Left ventricle myocardium superior (tissue), 1 donor: Measurements from ENCODE around the gene PRKD1. TPM values are rescaled to one million over a fixed set of nuclear protein-coding genes. Genes with fewer than 3 reads are reported as not detected.
A peak's percentile ranks its signal among the peaks of the same experiment; 100 is the strongest.

ENCODE experiments used
- ATAC-seq: fragments of 200-7000 bp; cut with Tn5 transposase; one replicate; pipeline ENCODE4 v1.9.1; 2020; ENCODE audit warnings: mild to moderate bottlenecking, moderate library complexity
- DNase-seq: peaks from one replicate; pipeline ENCODE4 v3.0.0-alpha.2; 2020
- intact Hi-C: fragments of 100-400 bp; cut with micrococcal nuclease; formaldehyde crosslinking; loops from one replicate; pipeline ENCODE4 v1.11.0; 2022
- long read RNA-seq: library from polyadenylated mRNA; unstranded; transcript quantifications from one replicate; pipeline ENCODE4 v2.0.0, GENCODE V29; 2021
- total RNA-seq: library from RNA; stranded (reverse); fragmentation: NEBNext Ultra II Directional; extraction: Animal tissue kit (Norgen Biotek cat#: 25700); gene quantifications from one replicate; pipeline ENCODE4 v1.2.1, GENCODE V29; 2021
- donor health status: DM: no; HTN: yes; CAD: no; lungs with severe emphysema.

Gene PRKD1
- total RNA-seq, result 3.0 TPM
- long read RNA-seq, result 0 reads

DNA sequence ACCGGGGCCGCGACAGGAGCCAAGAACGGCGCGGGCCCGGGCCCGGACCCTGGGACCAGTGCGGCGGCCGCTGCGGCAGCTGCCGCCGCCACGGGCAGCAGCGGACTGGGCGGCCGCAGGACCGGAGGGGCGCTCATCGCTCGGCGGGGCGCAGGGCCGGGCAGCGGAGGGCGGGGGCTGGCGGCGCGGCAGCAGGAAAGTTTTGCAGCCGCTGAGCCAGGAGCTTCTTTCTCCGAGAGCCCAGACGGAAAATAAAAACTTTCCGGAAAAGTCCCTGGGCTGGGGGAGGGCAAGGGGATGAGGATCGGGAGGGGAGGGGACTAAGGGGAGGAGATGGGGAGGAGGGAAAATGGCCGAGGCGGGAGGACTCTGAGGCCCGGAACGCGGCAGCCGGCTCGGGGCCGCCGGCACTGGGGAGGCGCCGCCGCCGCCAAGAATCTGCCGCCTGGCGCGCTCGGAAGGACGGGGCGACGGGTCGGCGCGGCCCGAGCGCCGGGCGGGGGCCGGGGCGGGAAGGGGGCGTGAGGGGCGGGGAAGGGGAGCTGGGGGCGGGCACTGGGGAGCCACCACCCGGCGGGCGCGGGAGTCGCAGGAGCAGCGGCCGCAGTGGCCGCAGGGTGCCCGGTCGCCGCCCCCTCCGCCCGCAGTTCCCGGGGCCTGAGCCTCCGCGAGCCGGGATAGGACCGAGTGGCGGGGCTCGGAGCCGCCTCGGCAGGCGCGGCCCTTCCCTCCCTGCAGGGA is at the start of gene PRKD1:
PRKD1 (minus strand) TSS at position 472 of the 741 bp plus-strand sequence.
- DNase-seq, result peak; percentile 79
- intact Hi-C loops, result no loop called here
- peak; percentile 93 for ATAC-seq

DNA sequence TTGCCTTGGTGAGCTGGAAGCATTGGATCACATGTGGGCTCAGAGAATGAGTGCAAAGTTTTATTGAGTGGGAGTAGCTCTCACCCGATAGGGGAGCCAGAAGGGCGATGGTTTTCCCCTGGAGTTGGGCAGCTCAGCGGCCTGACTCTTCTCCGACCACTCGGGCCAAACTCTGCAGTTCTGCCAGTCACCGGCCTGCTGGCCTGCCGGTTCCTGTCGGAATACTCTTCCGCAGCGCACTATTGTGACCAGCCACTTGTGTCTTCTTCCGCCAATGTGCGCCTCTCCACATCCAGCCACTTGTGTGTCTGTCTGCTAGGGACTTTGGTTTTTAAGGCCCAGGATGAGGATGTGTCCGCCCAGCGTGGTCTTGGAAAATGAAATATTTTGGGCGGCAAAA is 43.5 kb upstream of the PRKD1 start:
- intact Hi-C loops, result no loop called here
- ATAC-seq, result no peak
- DNase-seq, result no peak

DNA sequence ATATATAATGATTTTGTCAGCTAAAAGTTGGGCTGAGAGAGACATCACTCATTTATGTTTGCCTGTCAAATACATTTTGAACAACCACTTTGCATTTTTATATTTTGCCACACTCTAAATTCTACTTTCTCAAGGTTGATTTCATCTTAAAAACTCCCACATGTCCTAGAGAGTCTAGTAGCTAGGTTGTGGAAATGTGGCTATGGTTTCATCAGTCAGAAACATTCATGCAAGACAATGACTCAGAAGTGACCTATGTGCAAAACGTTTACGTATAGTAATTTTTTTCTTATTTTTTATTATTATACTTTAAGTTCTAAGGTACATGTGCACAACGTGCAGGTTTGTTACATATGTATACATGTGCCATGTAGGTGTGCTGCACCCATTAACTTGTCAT is 27.4 kb upstream of the PRKD1 start:
- ATAC-seq, result no peak
- DNase-seq, result no peak
- intact Hi-C loops, result no loop called here

DNA sequence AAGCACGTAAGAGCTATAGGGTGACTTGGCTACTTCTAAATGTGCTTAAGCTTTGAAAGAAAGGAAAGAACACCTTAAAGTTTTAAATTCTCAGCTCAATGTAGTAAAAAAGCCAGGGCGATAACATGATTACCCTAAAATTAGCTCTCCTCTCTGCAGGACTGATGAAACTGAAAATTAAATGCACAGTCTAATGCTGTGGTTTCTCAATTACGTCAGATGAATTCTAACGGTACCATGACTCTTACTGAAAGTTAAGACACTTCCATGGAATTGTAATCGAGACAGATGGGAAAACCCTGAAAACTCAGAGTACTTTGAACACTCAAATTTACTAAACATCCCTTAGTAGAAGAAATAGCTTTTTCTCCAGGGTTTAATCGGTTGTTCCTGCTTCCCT is 25.9 kb upstream of the PRKD1 start:
- no peak for ATAC-seq
- intact Hi-C loops, result no loop called here
- no peak for DNase-seq

DNA sequence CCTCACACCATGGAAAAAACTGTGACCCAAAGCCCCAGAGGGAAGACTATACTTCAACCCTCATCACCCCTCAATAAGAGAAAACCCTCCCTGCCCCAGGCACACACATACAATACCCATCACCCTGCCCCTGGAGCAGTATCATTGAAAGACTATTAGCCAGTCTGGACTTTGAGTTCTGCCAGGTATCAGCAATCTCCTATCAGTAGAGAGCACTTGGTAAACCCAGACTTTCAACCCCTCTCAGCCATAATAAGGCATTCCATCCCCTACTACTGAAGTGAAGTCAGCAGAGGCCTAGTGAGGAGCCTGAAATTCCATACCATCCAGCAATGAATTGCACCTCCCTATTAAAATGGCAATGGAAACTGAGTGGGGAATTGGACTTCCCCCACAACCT is 16.4 kb upstream of the PRKD1 start:
- no peak for ATAC-seq
- DNase-seq, result no peak
- intact Hi-C loops, result no loop called here

DNA sequence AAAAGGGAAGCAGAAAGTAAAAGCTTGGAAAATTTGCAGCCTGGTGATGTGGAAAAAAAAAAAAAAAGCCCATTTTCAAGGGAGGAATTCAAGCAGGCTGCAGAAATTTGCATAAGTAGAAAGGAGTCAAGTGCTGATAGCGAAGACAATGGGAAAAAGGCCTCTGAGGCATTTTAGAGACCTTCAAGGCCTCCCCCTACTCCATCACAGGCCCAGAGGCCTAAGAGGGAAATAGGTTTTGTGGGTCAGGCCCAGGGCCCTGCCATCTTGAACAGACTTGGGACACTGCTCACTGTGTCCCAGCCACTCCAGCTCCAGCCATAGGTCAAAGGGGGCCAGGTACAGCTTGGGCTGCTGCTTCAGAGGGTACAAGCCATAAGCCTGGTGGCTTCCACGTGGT is 13.8 kb upstream of the PRKD1 start:
- DNase-seq (no peak), ATAC-seq (no peak)
- intact Hi-C loops, result no loop called here

DNA sequence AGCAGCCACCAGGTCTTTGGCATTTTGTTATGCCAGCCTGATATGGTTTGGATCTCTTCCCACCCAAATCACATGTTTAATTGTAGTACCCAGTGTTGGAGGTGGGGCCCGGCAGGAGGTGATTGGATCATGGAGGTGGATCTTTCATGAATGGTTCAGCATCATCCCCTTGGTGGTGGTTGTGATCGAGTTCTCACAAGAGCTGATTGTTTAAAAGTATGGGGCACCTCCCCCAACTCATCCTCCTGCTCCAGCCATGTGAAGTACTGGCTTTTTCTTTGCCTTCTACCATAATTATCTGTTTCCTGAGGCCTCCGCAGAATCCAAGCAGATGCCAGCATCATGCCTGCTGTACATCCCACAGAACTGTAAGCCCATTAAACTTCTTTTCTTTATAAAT is 12.8 kb upstream of the PRKD1 start:
- intact Hi-C loops, result no loop called here
- ATAC-seq (no peak), DNase-seq (no peak)

DNA sequence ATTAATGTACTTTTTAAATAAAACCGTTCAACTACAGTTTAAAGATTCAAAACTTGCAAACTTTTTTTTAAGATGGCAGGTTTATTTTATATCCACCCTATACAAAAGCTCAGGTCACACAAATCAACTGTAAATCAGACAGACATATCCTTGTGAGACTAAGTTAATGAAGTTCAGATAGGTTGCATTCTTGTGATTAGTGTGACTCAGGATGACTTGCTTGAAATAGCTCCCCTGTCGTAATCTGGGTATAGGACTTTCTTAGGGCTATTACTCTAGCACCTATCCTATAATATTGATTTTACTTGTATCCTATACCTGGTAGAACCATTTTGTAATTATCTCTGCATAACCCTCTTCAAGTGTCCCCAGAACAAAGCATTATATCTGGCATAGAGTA is 9.5 kb upstream of the PRKD1 start:
- intact Hi-C loops, result no loop called here
- ATAC-seq (no peak), DNase-seq (no peak)

DNA sequence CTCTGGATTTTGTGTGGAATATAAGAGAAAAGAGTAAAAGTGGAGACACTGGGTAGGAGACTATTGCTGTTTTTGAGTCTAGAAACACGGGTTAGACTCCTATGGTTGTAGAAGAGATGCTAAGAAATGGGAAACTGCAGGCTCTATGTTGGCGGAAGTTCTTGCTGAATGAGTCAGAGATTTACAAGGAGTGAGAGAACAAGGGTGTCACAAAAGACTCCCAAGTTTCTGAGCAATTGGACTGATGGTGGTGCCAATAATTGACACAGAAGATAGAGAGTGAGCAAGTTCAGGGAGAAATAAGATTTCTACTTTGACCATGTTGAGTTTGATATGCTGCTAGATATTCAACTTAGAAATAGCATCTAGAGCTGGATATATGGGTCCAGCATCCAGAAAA is 2.6 kb upstream of the PRKD1 start:
- intact Hi-C loops, result no loop called here
- DNase-seq (no peak), ATAC-seq (no peak)

DNA sequence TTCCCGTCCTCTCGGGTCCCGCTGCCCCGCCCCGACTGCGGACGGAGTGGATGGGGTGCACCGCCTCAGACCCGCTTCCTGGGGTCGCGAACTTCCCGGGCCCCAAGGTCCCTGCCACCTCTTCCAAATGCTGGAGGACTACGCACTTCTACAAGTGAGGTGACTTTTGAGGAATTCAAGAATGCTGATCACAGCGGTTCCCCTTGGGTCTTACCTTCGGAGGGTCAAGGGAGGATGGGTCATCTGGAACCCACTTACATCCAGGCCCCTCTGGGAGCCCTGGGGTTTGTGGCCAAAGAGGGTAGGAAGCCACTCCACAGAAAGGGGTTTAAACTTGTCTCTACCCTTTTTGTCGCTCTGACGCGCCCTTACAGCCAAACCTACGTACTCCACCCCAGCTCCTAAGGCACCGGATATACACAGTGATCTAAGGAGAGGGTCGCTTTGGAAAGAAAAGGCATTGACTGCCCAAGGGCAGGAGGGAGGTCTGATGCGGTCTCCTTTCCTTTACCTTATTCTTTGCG is 532 bp upstream of the PRKD1 start:
- ATAC-seq (no peak), DNase-seq (peak; percentile 27)
- intact Hi-C loops, result no loop called here

DNA sequence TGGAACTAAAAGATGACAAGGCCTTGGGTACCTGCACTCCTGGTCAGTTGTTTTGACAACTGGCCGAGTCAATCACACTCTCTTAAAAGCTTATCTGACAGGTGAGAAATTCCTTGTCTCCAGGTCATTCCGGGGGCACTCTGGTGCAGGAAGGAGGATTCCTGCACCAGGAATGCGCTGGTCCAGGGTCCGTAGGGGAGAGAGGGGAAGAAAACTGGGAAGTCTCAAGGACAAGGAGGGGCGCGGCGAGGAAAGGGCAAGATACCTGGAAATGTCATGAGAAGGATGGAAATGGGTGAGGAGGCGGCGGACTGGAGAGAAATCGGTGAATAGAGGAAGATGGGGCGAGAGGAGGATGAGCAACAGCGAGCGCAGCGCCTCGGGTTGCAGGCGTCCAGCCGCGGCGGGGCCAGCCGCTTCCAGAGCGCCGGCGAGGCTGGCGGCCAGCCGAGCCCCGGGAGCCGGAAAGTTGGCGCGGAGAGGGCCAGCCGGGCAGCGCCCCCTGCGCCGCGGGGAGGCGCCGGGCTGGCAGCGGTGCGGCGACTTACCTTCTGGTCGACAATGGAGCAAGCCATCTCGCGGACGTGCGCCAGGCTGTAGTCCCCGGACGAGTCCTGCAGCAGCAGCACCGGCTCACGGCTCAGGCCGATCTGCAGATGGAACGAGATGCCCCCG is 809 bp downstream of the PRKD1 start:
- peak; percentile 73 for ATAC-seq
- intact Hi-C loops, result no loop called here

DNA sequence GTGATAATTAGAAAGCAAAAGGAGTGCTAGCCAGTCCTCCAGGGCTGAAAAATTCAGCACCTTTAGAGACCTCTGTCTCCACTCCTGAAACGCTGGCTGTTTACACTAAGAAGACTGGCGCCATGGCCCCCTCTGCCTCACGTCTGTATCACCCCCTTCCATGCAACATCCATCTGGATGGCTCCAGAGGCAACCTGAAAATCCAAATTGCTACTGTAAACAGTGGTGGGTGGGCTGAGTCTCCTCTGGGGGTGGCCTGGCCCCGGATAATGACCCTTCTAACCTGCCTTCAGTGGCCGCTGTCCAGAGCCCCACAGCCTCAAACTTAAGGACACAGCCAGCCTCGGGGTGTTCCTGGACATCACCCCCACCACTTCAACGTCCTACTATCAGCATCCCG is 1.4 kb downstream of the PRKD1 start:
- ATAC-seq (no peak), DNase-seq (no peak)
- intact Hi-C loops, result no loop called here

More for the DNA sequence above, 809 bp downstream of the PRKD1 start:
- peak; percentile 75 for DNase-seq

DNA sequence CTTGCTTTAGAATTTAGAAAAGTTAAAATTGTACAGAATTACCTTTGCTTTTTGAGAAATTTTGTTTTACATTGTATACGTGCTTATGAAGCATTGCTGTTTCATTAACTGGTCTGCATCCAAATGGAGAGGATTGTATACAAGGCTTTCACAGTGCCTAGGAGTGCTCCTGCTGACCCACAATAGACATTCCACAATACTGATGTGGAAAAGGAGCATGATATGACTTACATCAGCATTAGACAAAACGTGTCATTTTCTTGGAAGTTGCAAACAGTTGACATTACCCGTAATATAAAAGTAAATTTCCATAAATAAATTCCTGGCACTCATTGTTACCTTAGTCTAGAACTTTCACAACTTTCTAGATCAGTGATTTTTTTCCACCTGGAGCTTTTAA is 1.9 kb downstream of the PRKD1 start:
- no peak for DNase-seq
- intact Hi-C loops, result no loop called here
- ATAC-seq, result no peak

DNA sequence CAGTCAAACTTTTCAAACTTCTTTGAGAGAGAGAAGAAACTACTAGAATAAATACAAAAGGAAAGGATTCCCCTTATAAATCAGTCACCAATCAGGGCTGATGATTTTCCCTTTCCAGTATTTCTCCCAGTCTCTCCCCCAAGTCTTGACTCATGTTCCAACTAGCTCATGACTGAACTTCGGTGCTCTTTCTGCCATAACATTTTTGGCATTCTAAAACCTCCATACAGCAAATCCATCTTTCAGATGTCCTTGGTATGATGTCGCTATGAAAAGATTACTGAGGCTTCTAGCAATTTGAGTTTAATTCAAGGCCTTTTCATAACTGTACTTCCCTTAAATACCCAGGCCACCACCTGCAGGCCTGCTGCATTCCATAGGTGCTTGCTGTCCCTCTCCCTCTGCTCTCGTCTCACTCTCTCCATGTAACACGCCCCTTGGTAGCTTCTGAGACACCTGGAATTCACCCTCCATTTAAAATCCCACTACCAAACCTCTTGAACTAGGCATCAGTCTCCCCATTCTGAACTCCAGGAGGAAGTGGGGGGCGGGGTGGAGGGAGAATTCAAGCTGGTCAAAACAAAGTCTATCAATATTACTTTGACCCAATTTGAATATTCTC is 2.4 kb downstream of the PRKD1 start:
- intact Hi-C loops, result no loop called here
- no peak for ATAC-seq
- no peak for DNase-seq

DNA sequence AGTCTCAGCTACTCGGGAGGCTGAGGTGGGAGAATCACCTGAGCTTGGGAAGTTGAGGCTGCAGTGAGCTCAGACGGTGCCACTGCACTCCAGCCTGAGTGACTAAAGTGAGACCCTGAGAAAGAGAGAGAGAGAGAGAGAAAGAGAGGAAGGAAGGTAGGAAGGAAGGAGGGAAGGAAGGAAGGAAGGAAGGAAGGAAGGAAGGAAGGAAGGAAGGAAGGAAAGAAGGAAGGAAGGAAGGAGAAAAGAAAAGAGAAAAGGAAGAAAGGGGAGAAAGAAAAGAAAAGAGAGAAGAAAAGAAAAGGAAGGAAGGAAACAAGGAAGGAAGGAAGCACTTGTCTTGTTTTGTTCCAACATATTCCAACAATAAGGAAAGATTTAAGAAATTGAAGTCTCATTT is 7.8 kb downstream of the PRKD1 start:
- ATAC-seq, result no peak
- no peak for DNase-seq
- intact Hi-C loops, result no loop called here

DNA sequence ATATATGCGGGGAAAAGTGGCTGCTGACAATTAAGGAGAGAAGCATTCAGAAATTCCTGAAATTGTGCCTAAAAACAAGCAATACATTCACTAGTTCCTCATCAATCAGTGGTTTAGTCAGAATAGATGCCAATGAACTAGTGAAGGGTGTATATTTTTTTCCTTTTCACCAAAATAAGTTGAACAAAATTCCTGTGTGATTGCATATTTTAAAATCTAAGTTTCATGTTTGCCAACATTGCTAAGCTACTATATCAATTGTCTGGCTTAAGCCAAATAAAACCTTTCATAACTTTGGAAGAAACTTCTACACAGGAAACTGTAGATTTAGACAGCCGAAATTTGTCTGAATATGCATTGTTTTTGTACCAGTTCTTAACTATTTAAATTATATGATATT is 8.7 kb downstream of the PRKD1 start:
- ATAC-seq (no peak), DNase-seq (no peak)
- intact Hi-C loops, result no loop called here

DNA sequence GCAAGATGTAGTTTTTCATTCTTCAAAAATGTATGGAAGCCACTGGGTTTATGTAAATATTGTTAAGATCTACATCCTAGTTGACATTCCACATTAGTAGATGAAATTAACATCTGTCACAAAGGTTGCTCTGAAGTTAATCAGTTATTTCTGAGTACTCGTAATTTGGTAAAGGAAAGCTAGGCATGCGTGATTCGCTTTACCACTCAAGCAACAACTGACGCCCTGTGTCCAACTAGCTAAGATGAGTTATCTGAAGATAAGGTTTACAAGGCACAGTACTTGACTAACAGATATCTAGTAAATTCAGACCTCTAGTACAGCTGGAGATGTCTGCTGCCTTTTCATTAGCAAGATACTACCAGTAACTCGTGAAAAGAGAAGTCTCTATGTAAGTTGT is 14.1 kb downstream of the PRKD1 start:
- no peak for ATAC-seq
- intact Hi-C loops, result no loop called here
- DNase-seq, result no peak

DNA sequence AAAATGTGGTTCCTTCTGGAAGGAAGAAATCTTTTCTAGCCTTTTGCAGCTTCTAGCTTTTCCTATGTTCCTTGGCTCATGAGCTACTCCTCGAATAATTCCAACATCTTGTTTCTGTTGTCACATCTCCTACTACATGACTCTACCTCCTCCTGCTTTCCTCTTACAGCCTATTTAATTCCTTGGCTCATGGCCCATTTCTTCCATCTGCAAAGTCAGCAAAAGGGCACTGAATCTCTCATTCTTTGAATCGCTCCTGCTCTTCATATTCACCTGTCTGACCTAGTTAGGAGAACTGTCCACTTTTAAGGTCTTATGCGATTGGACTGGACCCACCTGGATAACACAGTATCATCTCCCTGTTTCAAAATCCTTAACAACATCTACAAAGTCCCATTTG is 15.8 kb downstream of the PRKD1 start:
- DNase-seq (no peak), ATAC-seq (no peak)
- intact Hi-C loops, result no loop called here

DNA sequence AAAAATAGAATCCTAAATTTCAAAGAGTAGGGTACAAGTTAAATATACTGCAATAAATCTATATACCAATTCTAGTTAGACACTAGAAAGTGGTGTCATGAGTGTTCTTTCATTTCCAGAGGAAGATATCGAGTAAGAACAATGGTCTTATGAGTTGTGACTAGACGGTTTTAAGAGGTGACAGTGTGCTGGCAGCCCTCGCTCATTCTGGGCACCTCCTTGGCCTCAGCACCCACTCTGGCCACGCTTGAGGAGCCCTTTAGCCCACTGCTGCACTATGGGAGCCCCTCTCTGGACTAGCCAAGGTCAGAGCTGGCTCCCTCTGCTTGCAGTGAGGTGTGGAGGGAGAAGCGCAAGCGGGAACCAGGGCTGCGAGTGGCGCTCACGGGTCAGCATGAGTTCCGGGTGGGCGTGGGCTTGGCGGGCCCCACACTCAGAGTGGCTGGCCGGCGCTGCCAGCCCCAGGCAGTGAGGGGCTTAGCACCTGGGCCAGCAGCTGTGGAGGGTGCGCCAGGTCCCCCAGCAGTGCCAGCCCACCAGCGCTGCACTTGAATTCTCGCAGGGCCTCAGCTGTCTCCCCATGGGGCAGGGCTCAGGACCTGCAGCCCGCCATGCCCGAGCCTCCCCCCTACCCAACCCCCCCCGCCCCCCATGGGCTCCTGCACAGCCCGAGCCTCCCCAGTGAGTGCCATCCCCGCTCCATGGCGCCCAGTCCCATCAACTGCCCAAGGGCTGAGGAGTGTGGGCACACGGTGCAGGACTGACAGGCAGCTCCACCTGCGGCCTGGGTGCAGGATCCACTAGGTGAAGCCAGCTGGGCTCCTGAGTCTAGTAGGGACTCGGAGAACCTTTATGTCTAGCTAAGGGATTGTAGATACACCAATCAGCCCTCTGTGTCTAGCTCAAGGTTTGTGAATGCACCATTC is 18.7 kb downstream of the PRKD1 start:
- intact Hi-C loops, result no loop called here
- DNase-seq, result no peak
- ATAC-seq, result no peak
